ENCODE results near the gene TTLL4.

- TF ChIP-seq POLR2AphosphoS5 (IDR thresholded peaks at IDR 0.05; ENCODE audit: borderline replicate concordance, low read depth, low read length) (no peak), EZH2 (IDR thresholded peaks at IDR 0.05) (no peak), FOXP2 (optimal IDR thresholded peaks at IDR 0.05; ENCODE audit: control extremely low read depth, extremely low read length, insufficient read depth) (no peak)
Observed at GRCh38 chr2:218662377-218662776, 48.3 kb upstream of the TTLL4 start.

Data from SK-N-MC (cell line).